Mucosa of rectum (tissue), 2 donors: ENCODE data around the gene ARHGDIB.

ENCODE experiments used
- H3K27ac ChIP-seq, 2 donors: one replicate each; pipeline ENCODE4 v1.7.0; 2013; ENCODE audit warnings: inconsistent platforms in 2 of 2, low read depth in 2 of 2, low read length in 2 of 2
- H3K27me3 ChIP-seq, 2 donors: one replicate each; pipeline ENCODE4 v1.7.0; 2013; ENCODE audit warnings: low read length in 2 of 2; ENCODE audit not compliant: control insufficient read depth in 2 of 2, insufficient read depth in 2 of 2
- H3K36me3 ChIP-seq, 2 donors: one replicate each; pipeline ENCODE4 v1.7.0; 2013; ENCODE audit warnings: low read length in 2 of 2; ENCODE audit not compliant: control insufficient read depth in 2 of 2, insufficient read depth in 2 of 2
- H3K4me1 ChIP-seq, 2 donors: one replicate each; pipeline ENCODE4 v1.7.0; 2013; ENCODE audit warnings: low read length in 2 of 2, mild to moderate bottlenecking in 1 of 2; ENCODE audit not compliant: control insufficient read depth in 2 of 2, insufficient read depth in 2 of 2
- H3K4me3 ChIP-seq, 2 donors: one replicate each; pipeline ENCODE4 v1.7.0; 2013; ENCODE audit warnings: low read length in 2 of 2
- H3K9ac ChIP-seq, 2 donors: one replicate each; pipeline ENCODE4 v1.7.0; 2013; ENCODE audit warnings: low read length in 2 of 2, low read depth in 1 of 2, mild to moderate bottlenecking in 1 of 2
- H3K9me3 ChIP-seq, 2 donors: one replicate each; pipeline ENCODE4 v1.7.0; 2013; ENCODE audit warnings: low read length in 2 of 2; ENCODE audit not compliant: control insufficient read depth in 2 of 2
- donor health status: healthy.
- donor health status: Normal muscosa, but diverticular disease.

The ARHGDIB gene

GRCh38 chr12:14995583-14996425 lies 34.4 kb upstream of the ARHGDIB start:
- no peaks in the 10 kb centered on the region for H3K4me1 ChIP-seq
- H3K27ac ChIP-seq = no peak overlapping the region
- H3K27me3 ChIP-seq = no peaks in the 10 kb centered on the region
- H3K4me3 ChIP-seq = no peak overlapping the region
- H3K9me3 ChIP-seq = no peaks in the 10 kb centered on the region
- H3K9ac ChIP-seq = no peak overlapping the region
- H3K36me3 ChIP-seq = no peaks in the 10 kb centered on the region

- Histone ChIP-seq H3K4me3 (no peak overlapping the region), H3K9ac (no peak overlapping the region), H3K27ac (no peak overlapping the region), H3K4me1 (no peaks in the 10 kb centered on the region), H3K36me3 (no peaks in the 10 kb centered on the region), H3K9me3 (no peaks in the 10 kb centered on the region), H3K27me3 (no peaks in the 10 kb centered on the region)
Measured at GRCh38 chr12:14994610-14995009, 33.2 kb upstream of the ARHGDIB start.

GRCh38 chr12:14993537-14994266 lies 32.3 kb upstream of the ARHGDIB start:
- Histone ChIP-seq H3K4me3 (no peak overlapping the region), H3K36me3 (no peaks in the 10 kb centered on the region), H3K9me3 (no peaks in the 10 kb centered on the region), H3K27me3 (no peaks in the 10 kb centered on the region), H3K4me1 (no peaks in the 10 kb centered on the region), H3K27ac (no peak overlapping the region), H3K9ac (no peak overlapping the region)

- Histone ChIP-seq H3K27ac (no peak overlapping the region), H3K27me3 (no peaks in the 10 kb centered on the region)
Measured at GRCh38 chr12:14993117-14993516, 31.7 kb upstream of the ARHGDIB start.

DNA sequence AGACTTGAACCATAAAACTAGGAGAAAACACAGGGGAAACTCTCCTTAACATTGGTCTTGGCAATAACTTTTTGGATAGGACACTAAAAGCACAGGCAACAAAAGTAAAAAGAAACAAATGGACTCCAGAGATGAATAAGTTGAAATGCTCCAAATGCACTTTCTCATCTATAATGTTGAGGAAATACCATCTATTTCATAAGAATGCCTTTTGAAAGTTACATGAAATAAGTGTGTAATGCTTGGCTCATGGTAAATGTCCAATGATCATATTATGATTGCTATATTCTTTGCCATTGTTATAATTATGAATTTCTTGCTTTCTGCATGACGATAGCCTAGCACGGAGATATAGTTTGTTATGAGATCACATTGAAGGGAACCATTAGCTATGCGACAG lies 31.3 kb upstream of the ARHGDIB start:
- Histone ChIP-seq H3K9ac (no peak overlapping the region), H3K4me1 (no peaks in the 10 kb centered on the region), H3K27ac (no peak overlapping the region)

More at GRCh38 chr12:14993117-14993516, 31.7 kb upstream of the ARHGDIB start:
- H3K36me3 ChIP-seq = no peaks in the 10 kb centered on the region
- H3K4me1 ChIP-seq = no peaks in the 10 kb centered on the region
- no peak overlapping the region for H3K4me3 ChIP-seq
- H3K9ac ChIP-seq = no peak overlapping the region
- H3K9me3 ChIP-seq = no peaks in the 10 kb centered on the region

DNA sequence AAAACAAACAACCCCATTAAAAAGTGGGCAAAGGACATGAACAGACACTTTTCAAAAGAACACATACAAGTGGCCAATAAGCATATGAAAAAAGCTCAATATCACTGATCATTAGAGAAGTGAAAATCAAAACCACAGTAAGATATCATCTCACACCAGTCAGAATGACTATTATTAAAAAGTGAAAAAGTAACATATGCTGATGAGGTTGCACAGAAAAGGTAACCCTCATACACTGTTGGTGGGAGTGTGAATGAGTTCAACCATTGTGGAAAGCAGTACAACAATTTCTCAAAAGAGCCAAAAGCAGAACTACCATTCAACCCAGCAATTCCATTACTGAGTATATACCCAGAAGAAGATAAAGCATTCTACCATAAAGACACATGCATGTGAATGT lies 29.7 kb upstream of the ARHGDIB start:
- Histone ChIP-seq H3K9me3 (no peaks in the 10 kb centered on the region), H3K36me3 (no peaks in the 10 kb centered on the region), H3K27me3 (no peaks in the 10 kb centered on the region), H3K4me1 (no peaks in the 10 kb centered on the region), H3K27ac (no peak overlapping the region), H3K9ac (no peak overlapping the region), H3K4me3 (no peak overlapping the region)

More for the DNA sequence above, 31.3 kb upstream of the ARHGDIB start:
- H3K9me3 ChIP-seq = no peaks in the 10 kb centered on the region
- H3K27me3 ChIP-seq = no peaks in the 10 kb centered on the region
- no peaks in the 10 kb centered on the region for H3K36me3 ChIP-seq
- no peak overlapping the region for H3K4me3 ChIP-seq

DNA sequence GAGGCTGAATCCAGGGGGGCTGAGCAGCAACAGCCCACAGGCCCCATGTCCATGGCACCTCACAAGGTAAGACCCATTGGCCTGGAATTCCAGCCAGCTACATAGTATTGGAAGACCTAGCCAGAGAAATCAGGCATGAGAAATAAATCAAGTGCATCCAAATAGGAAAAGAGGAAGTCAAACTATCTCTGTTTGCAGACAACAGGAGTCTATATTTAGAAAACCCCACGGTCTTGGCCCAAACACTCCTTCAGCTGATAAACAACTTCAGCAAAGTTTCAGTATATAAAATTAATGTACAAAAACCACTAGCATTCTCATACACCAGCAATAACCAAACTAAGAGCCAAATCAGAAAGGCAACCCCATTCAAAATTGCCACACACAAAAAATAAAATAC lies 28.4 kb upstream of the ARHGDIB start:
- no peaks in the 10 kb centered on the region for H3K27me3 ChIP-seq
- no peaks in the 10 kb centered on the region for H3K9me3 ChIP-seq
- H3K36me3 ChIP-seq = no peaks in the 10 kb centered on the region
- H3K4me1 ChIP-seq = no peaks in the 10 kb centered on the region
- H3K9ac ChIP-seq = no peak overlapping the region
- H3K27ac ChIP-seq = no peak overlapping the region
- no peak overlapping the region for H3K4me3 ChIP-seq

GRCh38 chr12:14988035-14988434 lies 26.6 kb upstream of the ARHGDIB start:
- H3K9me3 ChIP-seq = no peaks in the 10 kb centered on the region
- H3K27me3 ChIP-seq = no peaks in the 10 kb centered on the region
- H3K4me1 ChIP-seq = no peaks in the 10 kb centered on the region
- no peaks in the 10 kb centered on the region for H3K36me3 ChIP-seq
- H3K4me3 ChIP-seq = no peak overlapping the region
- no peak overlapping the region for H3K27ac ChIP-seq
- no peak overlapping the region for H3K9ac ChIP-seq

- Histone ChIP-seq H3K4me3 (no peak overlapping the region), H3K27me3 (no peaks in the 10 kb centered on the region), H3K36me3 (no peaks in the 10 kb centered on the region), H3K9me3 (no peaks in the 10 kb centered on the region), H3K9ac (no peak overlapping the region), H3K27ac (no peak overlapping the region), H3K4me1 (no peaks in the 10 kb centered on the region)
Measured at GRCh38 chr12:14986449-14986848, 25.0 kb upstream of the ARHGDIB start.

DNA sequence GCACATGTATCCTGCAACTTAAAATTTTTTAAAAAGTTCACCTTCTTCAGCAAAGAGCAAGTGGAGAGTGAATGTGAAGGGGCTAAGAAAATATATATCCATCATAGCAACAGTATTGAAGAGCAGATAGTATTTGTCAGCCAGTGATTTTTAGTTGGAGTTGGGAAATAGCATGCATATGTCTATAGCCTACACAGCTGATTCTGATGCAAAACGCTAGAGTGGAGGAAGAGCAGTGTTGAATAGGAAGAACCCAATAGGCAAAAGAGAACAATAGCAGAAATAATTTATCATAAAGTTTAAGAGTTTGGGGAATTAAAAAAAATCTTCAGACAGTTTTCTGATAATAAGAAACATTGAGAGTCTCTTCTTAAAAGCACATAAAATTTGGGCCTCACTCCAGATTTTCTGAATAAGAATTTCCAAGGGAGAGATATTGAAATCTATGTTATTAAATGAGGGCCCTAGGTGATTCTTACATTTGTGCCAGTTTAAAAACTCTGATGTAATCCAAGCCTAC lies 23.4 kb upstream of the ARHGDIB start:
- Histone ChIP-seq H3K9me3 (no peaks in the 10 kb centered on the region), H3K36me3 (no peaks in the 10 kb centered on the region), H3K9ac (no peak overlapping the region), H3K4me3 (no peak overlapping the region), H3K4me1 (no peaks in the 10 kb centered on the region), H3K27ac (no peak overlapping the region), H3K27me3 (no peaks in the 10 kb centered on the region)
